ENCODE measurements around the gene RSKR.
"Not testable (repeated sequence)": the region's sequence is repeated elsewhere in the genome, so short reads cannot be mapped to it uniquely, and the experiment has no call there.

The RSKR gene

GRCh38 chr17:28578246-28579195 lies 35.5 kb downstream of the RSKR start:
- DNase-seq (ENCODE audit: low read depth): no peak

GRCh38 chr17:28577466-28577824 lies 36.5 kb downstream of the RSKR start:
- DNase-seq (ENCODE audit: low read depth): no peak

GRCh38 chr17:28576758-28577465 lies 37.1 kb downstream of the RSKR start, which contains the start of gene ALDOC:
Gene ALDOC (minus strand): TSS chr17:28576895. CDS start chr17:28575532, 1,363 bp downstream.
- DNase-seq (ENCODE audit: low read depth): peak; percentile 96

GRCh38 chr17:28576016-28576415 lies 38.0 kb downstream of the RSKR start:
- not testable (repeated sequence) for DNase-seq (ENCODE audit: low read depth)

- DNase-seq (ENCODE audit: low read depth): no peak
Measured at GRCh38 chr17:28575126-28575795, 38.7 kb downstream of the RSKR start.

- DNase-seq (ENCODE audit: low read depth): no peak
Measured at GRCh38 chr17:28574526-28574925, 39.5 kb downstream of the RSKR start.

GRCh38 chr17:28573966-28574480 lies 40.0 kb downstream of the RSKR start:
- DNase-seq (ENCODE audit: low read depth): no peak

- no peak for DNase-seq (ENCODE audit: low read depth)
Measured at GRCh38 chr17:28573521-28573920, 40.5 kb downstream of the RSKR start.

GRCh38 chr17:28573040-28573380 lies 41.0 kb downstream of the RSKR start:
- DNase-seq (ENCODE audit: low read depth): no peak

- no peak for DNase-seq (ENCODE audit: low read depth)
Measured at GRCh38 chr17:28572259-28573039, 41.5 kb downstream of the RSKR start.

GRCh38 chr17:28571361-28572122 lies 42.4 kb downstream of the RSKR start, which contains the start of gene PIGS:
Gene PIGS (minus strand): TSS chr17:28571524. CDS start chr17:28571496, 28 bp downstream.
- DNase-seq (ENCODE audit: low read depth): peak; percentile 87

GRCh38 chr17:28570716-28571360 lies 43.1 kb downstream of the RSKR start:
- peak; percentile 39 for DNase-seq (ENCODE audit: low read depth)

- no peak for DNase-seq (ENCODE audit: low read depth)
Measured at GRCh38 chr17:28569446-28569845, 44.5 kb downstream of the RSKR start.

GRCh38 chr17:28567604-28568003 lies 46.4 kb downstream of the RSKR start:
- no peak for DNase-seq (ENCODE audit: low read depth)

- no peak for DNase-seq (ENCODE audit: low read depth)
Measured at GRCh38 chr17:28563475-28563874, 50.5 kb downstream of the RSKR start.

Data from T-helper 22 cell (primary cell).